SK-N-SH treated with all-trans-retinoic acid at 6 μM for 48 hours (cell line): ENCODE measurements around the gene MCRIP2.

Experiments
- ATAC-seq: fragments of 200-7000 bp; cut with Tn5 transposase; 3 replicates; pipeline ENCODE4 v1.9.1; 2020; ENCODE audit warnings: mild to moderate bottlenecking, moderate library complexity
- ARNTL ChIP-seq: fragments of 450-650 bp; formaldehyde crosslinking; IDR thresholded peaks from 2 replicates; pipeline ENCODE4 v1.5.0; 2020; ENCODE audit warnings: low read depth, mild to moderate bottlenecking, moderate library complexity, borderline replicate concordance
- BACH2 ChIP-seq: fragments of 250-450 bp; sonication (Bioruptor Pico); IDR thresholded peaks from 2 replicates; pipeline ENCODE4 v1.9.0; 2021; ENCODE audit warnings: mild to moderate bottlenecking, borderline replicate concordance
- CSDC2 ChIP-seq: fragments of 250-450 bp; sonication (Bioruptor Pico); IDR thresholded peaks from 2 replicates; pipeline ENCODE4 v1.5.0; 2020; ENCODE audit warnings: mild to moderate bottlenecking, moderate library complexity
- ESRRG ChIP-seq: fragments of 250-450 bp; sonication (Bioruptor Pico); IDR thresholded peaks from 2 replicates; pipeline ENCODE4 v1.6.1; 2021; ENCODE audit warnings: mild to moderate bottlenecking
- GLIS3 ChIP-seq: fragments of 250-450 bp; sonication (Bioruptor Pico); IDR thresholded peaks from 2 replicates; pipeline ENCODE4 v1.5.0; 2020; ENCODE audit warnings: mild to moderate bottlenecking, moderate library complexity
- ISL1 ChIP-seq: fragments of 250-450 bp; sonication (Bioruptor Pico); IDR thresholded peaks from 2 replicates; pipeline ENCODE4 v2.1.2; 2022; ENCODE audit warnings: mild to moderate bottlenecking, moderate library complexity
- OSR1 ChIP-seq: fragments of 250-450 bp; sonication (Bioruptor Pico); IDR thresholded peaks from 2 replicates; pipeline ENCODE4 v1.8.0; 2022; ENCODE audit warnings: moderate library complexity, mild to moderate bottlenecking, inconsistent platforms
- POU6F1 ChIP-seq: fragments of 250-450 bp; sonication (Bioruptor Pico); IDR thresholded peaks from 2 replicates; pipeline ENCODE4 v1.8.0; 2021; ENCODE audit warnings: low read depth, mild to moderate bottlenecking, moderate library complexity, borderline replicate concordance
- PPARA ChIP-seq: fragments of 250-450 bp; sonication (Bioruptor Pico); IDR thresholded peaks from 2 replicates; pipeline ENCODE4 v1.5.0; 2020; ENCODE audit warnings: mild to moderate bottlenecking, borderline replicate concordance
- RARB ChIP-seq: fragments of 250-450 bp; sonication (Bioruptor Pico); IDR thresholded peaks from 2 replicates; pipeline ENCODE4 v1.8.0; 2021; ENCODE audit warnings: mild to moderate bottlenecking, moderate library complexity
- SNAI2 ChIP-seq: fragments of 250-450 bp; sonication (Bioruptor Pico); IDR thresholded peaks from 2 replicates; pipeline ENCODE4 v1.5.0; 2020; ENCODE audit warnings: mild to moderate bottlenecking, moderate library complexity
- TOX ChIP-seq: fragments of 250-450 bp; sonication (Bioruptor Pico); IDR thresholded peaks from 2 replicates; pipeline ENCODE4 v1.8.0; 2021; ENCODE audit warnings: mild to moderate bottlenecking, moderate library complexity, borderline replicate concordance
- TSHZ2 ChIP-seq: fragments of 250-450 bp; sonication (Bioruptor Pico); IDR thresholded peaks from 2 replicates; pipeline ENCODE4 v1.5.0; 2020; ENCODE audit warnings: mild to moderate bottlenecking, moderate library complexity
- ZC3H10 ChIP-seq: fragments of 250-450 bp; sonication (Bioruptor Pico); IDR thresholded peaks from 2 replicates; pipeline ENCODE4 v1.5.1; 2021; ENCODE audit warnings: mild to moderate bottlenecking, moderate library complexity
- ZFP3 ChIP-seq: fragments of 250-450 bp; sonication (Bioruptor Pico); IDR thresholded peaks from 2 replicates; pipeline ENCODE4 v1.5.0; 2020; ENCODE audit warnings: mild to moderate bottlenecking, moderate library complexity
- ZFP30 ChIP-seq: fragments of 450-650 bp; formaldehyde crosslinking; IDR thresholded peaks from 2 replicates; pipeline ENCODE4 v1.5.0; 2022; ENCODE audit warnings: mild to moderate bottlenecking, moderate library complexity
- ZNF565 ChIP-seq: fragments of 450-650 bp; formaldehyde crosslinking; conservative IDR thresholded peaks from 2 replicates; pipeline ENCODE4 v1.5.0; 2020; ENCODE audit warnings: low read depth, mild to moderate bottlenecking, moderate library complexity
- ZNF70 ChIP-seq: fragments of 450-650 bp; formaldehyde crosslinking; IDR thresholded peaks from 2 replicates; pipeline ENCODE4 v1.5.0; 2020; ENCODE audit warnings: mild to moderate bottlenecking, moderate library complexity
- ZNF8 ChIP-seq: fragments of 450-650 bp; formaldehyde crosslinking; IDR thresholded peaks from 2 replicates; pipeline ENCODE4 v1.5.0; 2020; ENCODE audit warnings: mild to moderate bottlenecking, moderate library complexity
- TF ChIP-seq, protein P1 (sequence below): fragments of 250-450 bp; sonication (Bioruptor Pico); IDR thresholded peaks from 2 replicates; pipeline ENCODE4 v1.5.1; 2020; ENCODE audit warnings: low read depth, mild to moderate bottlenecking, moderate library complexity

Gene MCRIP2

GRCh38 chr16:620700-621525, 20.7 kb upstream of the MCRIP2 start:
- ATAC-seq: no peak
- no peak for TF ChIP-seq POU6F1 (CRISPR knock-in tag)
- no peak for TF ChIP-seq ZNF8 (CRISPR knock-in tag)
- TF ChIP-seq ZNF565 (CRISPR knock-in tag): no peak
- no peak for TF ChIP-seq PPARA (CRISPR knock-in tag)
- TF ChIP-seq, protein P1, sequence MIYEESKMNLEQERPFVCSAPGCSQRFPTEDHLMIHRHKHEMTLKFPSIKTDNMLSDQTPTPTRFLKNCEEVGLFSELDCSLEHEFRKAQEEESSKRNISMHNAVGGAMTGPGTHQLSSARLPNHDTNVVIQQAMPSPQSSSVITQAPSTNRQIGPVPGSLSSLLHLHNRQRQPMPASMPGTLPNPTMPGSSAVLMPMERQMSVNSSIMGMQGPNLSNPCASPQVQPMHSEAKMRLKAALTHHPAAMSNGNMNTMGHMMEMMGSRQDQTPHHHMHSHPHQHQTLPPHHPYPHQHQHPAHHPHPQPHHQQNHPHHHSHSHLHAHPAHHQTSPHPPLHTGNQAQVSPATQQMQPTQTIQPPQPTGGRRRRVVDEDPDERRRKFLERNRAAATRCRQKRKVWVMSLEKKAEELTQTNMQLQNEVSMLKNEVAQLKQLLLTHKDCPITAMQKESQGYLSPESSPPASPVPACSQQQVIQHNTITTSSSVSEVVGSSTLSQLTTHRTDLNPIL (CRISPR knock-in tag): no peak
- TF ChIP-seq ARNTL (CRISPR knock-in tag): no peak
- TF ChIP-seq TOX (CRISPR knock-in tag): no peak
- TF ChIP-seq OSR1: no peak
- TF ChIP-seq ZNF70: no peak

DNA sequence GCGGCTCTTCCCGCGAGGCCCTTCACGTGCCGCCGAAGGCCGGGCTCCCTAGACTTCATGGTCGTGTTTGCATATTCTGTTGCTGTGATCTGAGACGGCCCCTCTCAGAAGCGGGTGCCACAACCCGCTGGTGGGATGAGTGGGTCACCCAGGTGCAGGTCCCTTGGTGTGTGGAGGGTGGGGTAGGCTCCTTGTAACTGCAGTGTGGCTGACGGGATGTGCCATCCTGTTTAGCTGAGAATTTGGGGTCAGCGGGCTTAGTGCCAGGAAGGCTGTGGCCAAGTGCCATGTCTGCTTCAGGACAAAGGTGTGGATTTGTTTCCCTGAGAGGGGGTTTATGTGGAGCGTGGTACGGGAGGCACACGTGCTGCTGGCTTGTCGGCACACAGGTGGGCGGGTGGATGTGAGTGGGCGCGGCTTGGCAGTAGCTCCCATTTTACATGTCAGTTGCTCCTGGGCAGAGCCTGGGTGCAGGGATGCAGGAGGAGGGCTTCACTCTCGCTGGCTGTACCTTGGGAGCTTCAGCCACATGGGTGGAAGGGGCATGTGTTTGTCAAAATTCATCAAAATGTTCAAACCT, 20.0 kb upstream of the MCRIP2 start:
- no peak for ATAC-seq
- no peak for TF ChIP-seq RARB
- no peak for TF ChIP-seq ISL1 (CRISPR knock-in tag)
- no peak for TF ChIP-seq PPARA (CRISPR knock-in tag)
- no peak for TF ChIP-seq GLIS3 (CRISPR knock-in tag)
- no peak for TF ChIP-seq ZNF565 (CRISPR knock-in tag)
- TF ChIP-seq ZFP3: no peak
- TF ChIP-seq ESRRG (CRISPR knock-in tag): no peak
- no peak for TF ChIP-seq ZNF70
- TF ChIP-seq, protein P1 (CRISPR knock-in tag): no peak

DNA sequence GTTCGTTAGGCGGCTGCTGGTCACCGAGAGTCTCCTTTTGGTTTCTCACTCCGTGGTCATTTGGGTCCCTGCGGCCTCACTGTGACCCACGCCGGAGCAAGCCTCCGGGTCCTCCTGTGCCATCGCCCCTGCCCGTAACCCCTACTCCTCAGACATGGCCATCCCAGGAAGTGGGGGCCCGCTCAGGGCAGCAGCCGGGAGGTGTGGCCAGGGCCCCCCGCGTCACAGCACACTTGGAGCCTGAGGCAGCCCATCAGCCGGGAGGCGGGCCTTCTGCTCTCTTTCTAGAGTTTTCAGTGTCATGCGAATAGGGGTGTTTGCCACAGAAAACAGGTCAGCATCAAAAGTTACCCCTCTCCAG, 18.7 kb upstream of the MCRIP2 start:
- no peak for TF ChIP-seq ZNF565 (CRISPR knock-in tag)
- TF ChIP-seq ZFP30 (CRISPR knock-in tag): no peak
- no peak for TF ChIP-seq OSR1
- no peak for TF ChIP-seq ZFP3
- no peak for TF ChIP-seq GLIS3 (CRISPR knock-in tag)
- no peak for TF ChIP-seq SNAI2 (CRISPR knock-in tag)
- TF ChIP-seq CSDC2 (CRISPR knock-in tag): no peak
- no peak for ATAC-seq

DNA sequence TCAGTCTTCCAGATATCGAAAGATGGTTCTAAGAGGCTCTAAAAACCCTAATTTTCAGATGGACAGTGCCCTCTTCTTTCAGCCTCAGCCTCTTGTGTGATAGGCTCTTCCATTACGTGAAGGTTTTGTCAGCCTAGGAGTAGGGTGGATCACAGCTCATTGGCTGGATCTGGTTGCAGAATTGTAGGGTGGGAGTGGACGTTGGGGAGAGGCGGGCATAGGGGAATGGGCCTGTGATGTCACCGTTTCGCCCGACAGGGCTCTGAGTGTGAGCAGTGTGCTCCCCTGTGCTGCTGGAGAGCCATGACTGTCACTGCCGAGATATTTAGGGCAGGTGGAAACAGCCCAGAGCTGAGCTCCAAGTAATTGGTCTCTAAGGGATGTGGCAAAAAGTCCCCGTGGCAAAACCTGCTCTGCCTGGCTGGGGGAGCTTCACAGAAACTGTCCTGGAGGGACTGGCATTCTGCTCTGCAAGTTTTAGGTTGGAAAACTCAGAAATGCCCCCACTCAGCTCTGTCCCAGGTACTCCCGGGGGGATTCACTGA, 17.0 kb upstream of the MCRIP2 start:
- ATAC-seq: no peak
- TF ChIP-seq RARB: no peak
- no peak for TF ChIP-seq ZFP30 (CRISPR knock-in tag)
- no peak for TF ChIP-seq BACH2
- no peak for TF ChIP-seq OSR1
- no peak for TF ChIP-seq TSHZ2 (CRISPR knock-in tag)
- no peak for TF ChIP-seq CSDC2 (CRISPR knock-in tag)
- no peak for TF ChIP-seq ZC3H10 (CRISPR knock-in tag)
- TF ChIP-seq ESRRG (CRISPR knock-in tag): no peak
